Osteocyte (in vitro differentiated cells): ENCODE measurements around the gene GALNTL6. TPM values are rescaled to one million over a fixed set of nuclear protein-coding genes. Genes with fewer than 3 reads are reported as not detected.

Experiments
- DNase-seq: peaks from one replicate; pipeline ENCODE4 v3.0.0; 2021; ENCODE audit warnings: mixed read lengths; ENCODE audit not compliant: unreplicated experiment; ENCODE audit errors: extremely low spot score
- H3K27ac Mint-ChIP-seq: one replicate; pipeline ENCODE4 v1.8.0; 2021; ENCODE audit warnings: mild to moderate bottlenecking, mixed read lengths; ENCODE audit not compliant: unreplicated experiment
- H3K27me3 Mint-ChIP-seq: one replicate; pipeline ENCODE4 v1.8.0; 2021; ENCODE audit warnings: mixed read lengths; ENCODE audit not compliant: unreplicated experiment
- H3K36me3 Mint-ChIP-seq: one replicate; pipeline ENCODE4 v1.8.0; 2021; ENCODE audit warnings: mixed read lengths; ENCODE audit not compliant: unreplicated experiment
- H3K4me1 Mint-ChIP-seq: one replicate; pipeline ENCODE4 v1.8.0; 2021; ENCODE audit warnings: mixed read lengths; ENCODE audit not compliant: unreplicated experiment
- H3K4me3 Mint-ChIP-seq: one replicate; pipeline ENCODE4 v1.8.0; 2021; ENCODE audit warnings: mild to moderate bottlenecking, moderate library complexity, mixed read lengths; ENCODE audit not compliant: unreplicated experiment
- H3K9me3 Mint-ChIP-seq: one replicate; pipeline ENCODE4 v1.8.0; 2021; ENCODE audit warnings: mixed read lengths; ENCODE audit not compliant: unreplicated experiment
- CTCF ChIP-seq: fragments of 200-600 bp; sonication (generic); IDR thresholded peaks from 2 replicates; pipeline ENCODE4 v1.5.0; 2021; ENCODE audit warnings: antibody characterized with exemption, mild to moderate bottlenecking, moderate library complexity
- total RNA-seq: library from RNA; stranded (reverse); gene quantifications from 2 replicates; pipeline ENCODE4 v1.2.1, GENCODE V29; 2021

The GALNTL6 gene
- total RNA-seq, 1 donor from 2014 or later: not detected

- H3K36me3 Mint-ChIP-seq: no peaks in the 10 kb centered on the region
- TF ChIP-seq CTCF: no peak
- no peaks in the 10 kb centered on the region for H3K9me3 Mint-ChIP-seq
- no peak overlapping the region for H3K27ac Mint-ChIP-seq
- no peak overlapping the region for H3K4me3 Mint-ChIP-seq
- DNase-seq: no peak
- H3K4me1 Mint-ChIP-seq: peaks cover 24% of the 10 kb centered on the region
- no peaks in the 10 kb centered on the region for H3K27me3 Mint-ChIP-seq
Observed at GRCh38 chr4:173044340-173044739, 1231.1 kb downstream of the GALNTL6 start.

- Mint-ChIP-seq H3K27me3 (no peaks in the 10 kb centered on the region), H3K9me3 (no peaks in the 10 kb centered on the region)
- DNase-seq: no peak
Observed at GRCh38 chr4:173045571-173045970, 1232.4 kb downstream of the GALNTL6 start.

GRCh38 chr4:173046144-173046543 is 1232.9 kb downstream of the GALNTL6 start:
- Mint-ChIP-seq H3K4me3 (no peak overlapping the region), H3K27ac (no peak overlapping the region), H3K9me3 (no peaks in the 10 kb centered on the region), H3K36me3 (no peaks in the 10 kb centered on the region), H3K27me3 (no peaks in the 10 kb centered on the region), H3K4me1 (peaks cover 7% of the 10 kb centered on the region)
- no peak for TF ChIP-seq CTCF
- no peak for DNase-seq

More at GRCh38 chr4:173045571-173045970, 1232.4 kb downstream of the GALNTL6 start:
- Mint-ChIP-seq H3K27ac (no peak overlapping the region), H3K4me1 (peaks cover 13% of the 10 kb centered on the region), H3K36me3 (no peaks in the 10 kb centered on the region), H3K4me3 (no peak overlapping the region)
- TF ChIP-seq CTCF: no peak

GRCh38 chr4:173046818-173047217 is 1233.6 kb downstream of the GALNTL6 start:
- Mint-ChIP-seq H3K27ac (no peak overlapping the region), H3K4me1 (peaks cover under 1% of the 10 kb centered on the region), H3K36me3 (no peaks in the 10 kb centered on the region), H3K4me3 (no peak overlapping the region), H3K9me3 (no peaks in the 10 kb centered on the region), H3K27me3 (no peaks in the 10 kb centered on the region)
- DNase-seq: no peak
- no peak for TF ChIP-seq CTCF

GRCh38 chr4:173051232-173051631 is 1238.0 kb downstream of the GALNTL6 start:
- DNase-seq: no peak
- TF ChIP-seq CTCF: no peak
- H3K36me3 Mint-ChIP-seq: no peaks in the 10 kb centered on the region
- H3K27ac Mint-ChIP-seq: no peak overlapping the region
- no peaks in the 10 kb centered on the region for H3K9me3 Mint-ChIP-seq
- H3K27me3 Mint-ChIP-seq: no peaks in the 10 kb centered on the region
- H3K4me1 Mint-ChIP-seq: no peaks in the 10 kb centered on the region
- no peak overlapping the region for H3K4me3 Mint-ChIP-seq
